ENCODE measurements around the gene PRDM16. TPM values are rescaled to one million over a fixed set of nuclear protein-coding genes. Genes with fewer than 3 reads are reported as not detected.

The PRDM16 gene
- total and polyA plus RNA-seq, 4 donors: 0.05 to 0.67 (median 0.19) TPM

- no peak for TF ChIP-seq REST (IDR thresholded peaks at IDR 0.05)
- no peak for TF ChIP-seq TAF1 (conservative IDR thresholded peaks at IDR 0.05)
Measured at GRCh38 chr1:3106216-3106615, 37.2 kb downstream of the PRDM16 start (continued).

GRCh38 chr1:3107201-3107600, 38.2 kb downstream of the PRDM16 start:
- H3K4me3 ChIP-seq (ENCODE audit: low read depth in 1 of 3, low read length in 3 of 3): no peak overlapping the region
- H3K36me3 ChIP-seq (ENCODE audit: control insufficient read depth in 4 of 4, insufficient read depth in 3 of 4, low read depth in 1 of 4, low read length in 3 of 4): no peaks in the 10 kb centered on the region
- no peaks in the 10 kb centered on the region for H3K4me1 ChIP-seq (ENCODE audit: control insufficient read depth in 4 of 4, insufficient read depth in 4 of 4, low read length in 3 of 4)
- no peaks in the 10 kb centered on the region for H3K27me3 ChIP-seq (ENCODE audit: control insufficient read depth in 4 of 4, insufficient read depth in 4 of 4, low read length in 3 of 4)
- 89% methylated on average over 7 of the region's 7 CpGs for WGBS
- peaks cover 0 to 1% (median 0%) of the 10 kb centered on the region in 4 donors for H3K9me3 ChIP-seq (ENCODE audit: control insufficient read depth in 4 of 4, low read length in 3 of 4)
- no peak overlapping the region for H3K9ac ChIP-seq (ENCODE audit: low read depth in 1 of 2, low read length in 2 of 2)
- TF ChIP-seq FOXA2 (IDR thresholded peaks at IDR 0.05) (no peak), ATF3 (IDR thresholded peaks at IDR 0.05) (no peak), MAX (IDR thresholded peaks at IDR 0.05) (no peak), REST (IDR thresholded peaks at IDR 0.05) (no peak), TAF1 (conservative IDR thresholded peaks at IDR 0.05) (no peak), YY1 (IDR thresholded peaks at IDR 0.05) (no peak), FOXA1 (IDR thresholded peaks at IDR 0.05) (no peak), EGR1 (IDR thresholded peaks at IDR 0.05; ENCODE audit: low read depth in 2 of 2) (no peak), NR2F2 (IDR thresholded peaks at IDR 0.05) (no peak), SP1 (IDR thresholded peaks at IDR 0.05) (no peak), RAD21 (IDR thresholded peaks at IDR 0.05) (no peak), GABPA (IDR thresholded peaks at IDR 0.05 in 1 of 2, conservative IDR thresholded peaks at IDR 0.05 in 1 of 2) (no peak), RXRA (IDR thresholded peaks at IDR 0.05) (no peak), HNF4G (IDR thresholded peaks at IDR 0.05) (no peak), ZBTB33 (IDR thresholded peaks at IDR 0.05) (no peak), JUND (IDR thresholded peaks at IDR 0.05) (no peak), HNF4A (conservative IDR thresholded peaks at IDR 0.05) (no peak), CTCF (IDR thresholded peaks at IDR 0.05; ENCODE audit: low read depth, low read length, missing input control) (no peak)
- DNase-seq (ENCODE audit: low spot score): no peak
- H3K27ac ChIP-seq (ENCODE audit: low read depth in 1 of 2, low read length in 2 of 2): no peak overlapping the region
